ENCODE data around the gene EFHC1. TPM values are rescaled to one million over a fixed set of nuclear protein-coding genes. Genes with fewer than 3 reads are reported as not detected.

EFHC1 gene
- total RNA-seq, 8 experiments from 2014 or later: 15.5 to 74.2 (median 32.0) TPM

GRCh38 chr6:52509281-52510212 lies 89.4 kb downstream of the EFHC1 start:
- no peak for ATAC-seq (replicated peaks in 6 of 8)
- no peak overlapping the region for H3K27ac ChIP-seq
- no peaks in the 10 kb centered on the region for H3K4me1 ChIP-seq (replicated peaks in 1 of 2)
- no peak overlapping the region for H3K4me3 ChIP-seq
- in situ Hi-C loops (cut with MboI; ENCODE audit: low pct_unique_long_range_greater_than_20kb in 2 of 9, low sequenced_read_pairs in 9 of 9, unreplicated experiment in 9 of 9): no loop called here
- WGBS, 10 experiments: 10 to 100% (median 67%) methylated on average over 1 to 7 of the region's 14 CpGs; no CpG with 5 or more reads in 3 of the 10 experiments

GRCh38 chr6:52510213-52510562 lies 90.0 kb downstream of the EFHC1 start:
- in situ Hi-C loops (cut with MboI; ENCODE audit: low pct_unique_long_range_greater_than_20kb in 2 of 9, low sequenced_read_pairs in 9 of 9, unreplicated experiment in 9 of 9): no loop called here
- ATAC-seq (replicated peaks in 6 of 8): peak in 1 of 8 experiments; percentile 43
- no peak overlapping the region for H3K27ac ChIP-seq

GRCh38 chr6:52511163-52511562 lies 91.0 kb downstream of the EFHC1 start:
- 56 to 100% (median 87%) methylated on average over 2 to 10 of the region's 10 CpGs; no CpG with 5 or more reads in 1 of the 10 experiments for WGBS, 10 experiments
- ATAC-seq (replicated peaks in 6 of 8): no peak
- H3K4me1 ChIP-seq (replicated peaks in 1 of 2): no peaks in the 10 kb centered on the region
- no peak overlapping the region for H3K27ac ChIP-seq
- no peak overlapping the region for H3K4me3 ChIP-seq
- in situ Hi-C loops (cut with MboI; ENCODE audit: low pct_unique_long_range_greater_than_20kb in 2 of 9, low sequenced_read_pairs in 9 of 9, unreplicated experiment in 9 of 9): no loop called here

More at GRCh38 chr6:52510213-52510562, 90.0 kb downstream of the EFHC1 start:
- no peak overlapping the region for H3K4me3 ChIP-seq
- H3K4me1 ChIP-seq (replicated peaks in 1 of 2): no peaks in the 10 kb centered on the region

- peak in 2 of 8 experiments; percentile 2 to 10 for ATAC-seq (replicated peaks in 6 of 8)
- Histone ChIP-seq H3K4me1 (replicated peaks in 1 of 2) (no peaks in the 10 kb centered on the region), H3K4me3 (no peak overlapping the region), H3K27ac (no peak overlapping the region)
- 37 to 100% (median 81%) methylated on average over 1 to 8 of the region's 12 CpGs; no CpG with 5 or more reads in 1 of the 10 experiments for WGBS, 10 experiments
- in situ Hi-C loops (cut with MboI; ENCODE audit: low pct_unique_long_range_greater_than_20kb in 2 of 9, low sequenced_read_pairs in 9 of 9, unreplicated experiment in 9 of 9): no loop called here
Measured at GRCh38 chr6:52511572-52512151, 91.5 kb downstream of the EFHC1 start.

- 0 to 83% (median 46%) methylated on average over 1 to 2 of the region's 4 CpGs; no CpG with 5 or more reads in 4 of the 10 experiments for WGBS, 10 experiments
- ATAC-seq (replicated peaks in 6 of 8): peak; percentile 53 to 95 (median 80)
- H3K27ac ChIP-seq: no peak overlapping the region
- in situ Hi-C loops (cut with MboI; ENCODE audit: low pct_unique_long_range_greater_than_20kb in 2 of 9, low sequenced_read_pairs in 9 of 9, unreplicated experiment in 9 of 9): no loop called here
- H3K4me1 ChIP-seq (replicated peaks in 1 of 2): no peaks in the 10 kb centered on the region
- H3K4me3 ChIP-seq: no peak overlapping the region
Measured at GRCh38 chr6:52512199-52512598, 92.1 kb downstream of the EFHC1 start.

GRCh38 chr6:52513464-52513863 lies 93.3 kb downstream of the EFHC1 start:
- no peak for ATAC-seq (replicated peaks in 6 of 8)
- H3K27ac ChIP-seq: no peak overlapping the region
- in situ Hi-C loops (cut with MboI; ENCODE audit: low pct_unique_long_range_greater_than_20kb in 2 of 9, low sequenced_read_pairs in 9 of 9, unreplicated experiment in 9 of 9): no loop called here
- H3K4me3 ChIP-seq: no peak overlapping the region
- WGBS, 10 experiments: 36 to 100% (median 75%) methylated on average over 1 to 2 of the region's 2 CpGs; no CpG with 5 or more reads in 4 of the 10 experiments
- peaks cover 4 to 11% of the 10 kb centered on the region in 2 donors for H3K4me1 ChIP-seq (replicated peaks in 1 of 2)

GRCh38 chr6:52513896-52514295 lies 93.8 kb downstream of the EFHC1 start:
- in situ Hi-C loops (cut with MboI; ENCODE audit: low pct_unique_long_range_greater_than_20kb in 2 of 9, low sequenced_read_pairs in 9 of 9, unreplicated experiment in 9 of 9): no loop called here
- Histone ChIP-seq H3K4me1 (replicated peaks in 1 of 2) (peaks cover 4 to 11% of the 10 kb centered on the region in 2 donors), H3K4me3 (no peak overlapping the region), H3K27ac (no peak overlapping the region)
- no peak for ATAC-seq (replicated peaks in 6 of 8)
- 67 to 100% (median 100%) methylated on average over 1 to 2 of the region's 4 CpGs; no CpG with 5 or more reads in 3 of the 10 experiments for WGBS, 10 experiments

- in situ Hi-C loops (cut with MboI; ENCODE audit: low pct_unique_long_range_greater_than_20kb in 2 of 9, low sequenced_read_pairs in 9 of 9, unreplicated experiment in 9 of 9): no loop called here
- H3K27ac ChIP-seq: no peak overlapping the region
- 6 to 82% (median 80%) methylated on average over 1 to 7 of the region's 7 CpGs; no CpG with 5 or more reads in 4 of the 10 experiments for WGBS, 10 experiments
- H3K4me1 ChIP-seq (replicated peaks in 1 of 2): peaks cover 4 to 11% of the 10 kb centered on the region in 2 donors
- ATAC-seq (replicated peaks in 6 of 8): peak in 3 of 8 experiments; percentile 18 to 26 (median 22)
- H3K4me3 ChIP-seq: no peak overlapping the region
Measured at GRCh38 chr6:52514514-52514913, 94.4 kb downstream of the EFHC1 start.

GRCh38 chr6:52515219-52515960 lies 95.2 kb downstream of the EFHC1 start:
- in situ Hi-C loops (cut with MboI; ENCODE audit: low pct_unique_long_range_greater_than_20kb in 2 of 9, low sequenced_read_pairs in 9 of 9, unreplicated experiment in 9 of 9): no loop called here
- Histone ChIP-seq H3K27ac (no peak overlapping the region), H3K4me3 (no peak overlapping the region), H3K4me1 (replicated peaks in 1 of 2) (peaks cover 4 to 11% of the 10 kb centered on the region in 2 donors)
- ATAC-seq (replicated peaks in 6 of 8): no peak
- 17 to 93% (median 60%) methylated on average over 1 to 2 of the region's 2 CpGs; no CpG with 5 or more reads in 1 of the 10 experiments for WGBS, 10 experiments

- 57 to 100% (median 89%) methylated on average over 1 of the region's 1 CpG; no CpG with 5 or more reads in 7 of the 10 experiments for WGBS, 10 experiments
- no peak overlapping the region for H3K27ac ChIP-seq
- in situ Hi-C loops (cut with MboI; ENCODE audit: low pct_unique_long_range_greater_than_20kb in 2 of 9, low sequenced_read_pairs in 9 of 9, unreplicated experiment in 9 of 9): no loop called here
- peaks cover 4 to 11% of the 10 kb centered on the region in 2 donors for H3K4me1 ChIP-seq (replicated peaks in 1 of 2)
- no peak overlapping the region for H3K4me3 ChIP-seq
- ATAC-seq (replicated peaks in 6 of 8): no peak
Measured at GRCh38 chr6:52516269-52516668, 96.1 kb downstream of the EFHC1 start.

GRCh38 chr6:52516943-52517342 lies 96.8 kb downstream of the EFHC1 start:
- Histone ChIP-seq H3K4me1 (replicated peaks in 1 of 2) (peaks cover 4 to 11% of the 10 kb centered on the region in 2 donors), H3K4me3 (no peak overlapping the region), H3K27ac (no peak overlapping the region)
- 50 to 100% (median 96%) methylated on average over 1 to 3 of the region's 3 CpGs; no CpG with 5 or more reads in 3 of the 10 experiments for WGBS, 10 experiments
- no peak for ATAC-seq (replicated peaks in 6 of 8)
- in situ Hi-C loops (cut with MboI; ENCODE audit: low pct_unique_long_range_greater_than_20kb in 2 of 9, low sequenced_read_pairs in 9 of 9, unreplicated experiment in 9 of 9): no loop called here

- peak; percentile 79 to 99 (median 99) for ATAC-seq (replicated peaks in 6 of 8)
- 0 to 80% (median 60%) methylated on average over 1 to 7 of the region's 14 CpGs; no CpG with 5 or more reads in 1 of the 10 experiments for WGBS, 10 experiments
- peaks cover 4 to 12% of the 10 kb centered on the region in 2 donors for H3K4me1 ChIP-seq (replicated peaks in 1 of 2)
- H3K4me3 ChIP-seq: no peak overlapping the region
- H3K27ac ChIP-seq: peak overlapping the region in 1 of 2 donors; percentile 73
- in situ Hi-C loops (cut with MboI; ENCODE audit: low pct_unique_long_range_greater_than_20kb in 2 of 9, low sequenced_read_pairs in 9 of 9, unreplicated experiment in 9 of 9): no loop called here
Measured at GRCh38 chr6:52517502-52518278, 97.5 kb downstream of the EFHC1 start.

Data from motor neuron (in vitro differentiated cells).